ENCODE data around the gene P4HA1.
"Not testable (repeated sequence)": the region's sequence is repeated elsewhere in the genome, so short reads cannot be mapped to it uniquely, and the experiment has no call there.

DNA sequence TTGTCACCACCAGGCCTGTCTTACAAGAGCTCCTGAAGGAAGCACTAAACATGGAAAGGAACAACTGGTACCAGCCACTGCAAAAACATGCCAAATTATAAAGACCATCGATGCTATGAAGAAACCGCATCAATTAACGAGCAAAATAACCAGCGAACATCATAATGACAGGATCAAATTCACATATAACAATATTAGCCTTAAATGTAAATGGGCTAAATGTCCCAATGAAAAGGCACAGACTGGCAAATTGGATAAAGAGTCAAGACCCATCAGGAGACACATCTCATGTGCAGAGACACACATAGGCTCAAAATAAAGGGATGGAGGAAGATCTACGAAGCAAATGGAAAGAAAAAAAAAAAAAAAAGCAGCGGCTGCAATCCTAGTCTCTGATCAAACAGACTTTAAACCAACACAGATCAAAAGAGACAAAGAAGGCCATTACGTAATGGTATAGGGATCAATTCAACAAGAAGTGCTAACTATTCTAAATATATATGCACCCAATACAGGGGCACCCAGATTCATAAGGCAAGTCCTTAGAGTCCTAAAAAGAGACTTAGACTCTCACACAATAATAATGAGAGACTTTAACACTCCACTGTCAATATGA is 73.1 kb downstream of the P4HA1 start:
- not testable (repeated sequence) for TF ChIP-seq YY1 (IDR thresholded peaks at IDR 0.05; ENCODE audit: insufficient read depth, insufficient read length); ZNF274 (IDR thresholded peaks at IDR 0.05; ENCODE audit: low read depth, low read length)
